Activated T-helper 2 cell treated with anti-CD3 and anti-CD28 coated beads, Interferon-gamma antibody, Interleukin-2, Interleukin-4, amounts not matched to agents 10 μg/mL and 5 μg/mL and 100 μg/mL, durations not matched to agents 14 hours and 24 hours and 36 hours (primary cell): ENCODE data around the gene ERMARD. TPM values are rescaled to one million over a fixed set of nuclear protein-coding genes. Genes with fewer than 3 reads are reported as not detected.

Source experiments
- DNase-seq: peaks from one replicate; pipeline ENCODE4 v3.0.0; 2021; ENCODE audit warnings: low spot score
- H3K27ac Mint-ChIP-seq: one replicate; pipeline ENCODE4 v1.8.0; 2021; ENCODE audit warnings: mixed read lengths
- H3K27me3 Mint-ChIP-seq: one replicate; pipeline ENCODE4 v1.8.0; 2021; ENCODE audit warnings: low read depth, mixed read lengths
- H3K36me3 Mint-ChIP-seq: one replicate; pipeline ENCODE4 v1.8.0; 2021; ENCODE audit warnings: low read depth, mixed read lengths
- H3K4me1 Mint-ChIP-seq: one replicate; pipeline ENCODE4 v1.8.0; 2021; ENCODE audit warnings: low read depth, mixed read lengths
- H3K4me3 Mint-ChIP-seq: one replicate; pipeline ENCODE4 v1.8.0; 2021; ENCODE audit warnings: low read depth, mild to moderate bottlenecking, moderate library complexity, mixed read lengths
- H3K9me3 Mint-ChIP-seq: one replicate; pipeline ENCODE4 v1.8.0; 2021; ENCODE audit warnings: mixed read lengths
- intact Hi-C: fragments of 100-400 bp; cut with micrococcal nuclease; formaldehyde crosslinking; loops from one replicate; pipeline ENCODE4 v1.15.1; 2023
- total RNA-seq: library from RNA; stranded (reverse); gene quantifications from 2 replicates; pipeline ENCODE4 v1.2.3, GENCODE V29; 2022

ERMARD gene
- total RNA-seq, 1 donor from 2014 or later: 25.9 TPM

DNA sequence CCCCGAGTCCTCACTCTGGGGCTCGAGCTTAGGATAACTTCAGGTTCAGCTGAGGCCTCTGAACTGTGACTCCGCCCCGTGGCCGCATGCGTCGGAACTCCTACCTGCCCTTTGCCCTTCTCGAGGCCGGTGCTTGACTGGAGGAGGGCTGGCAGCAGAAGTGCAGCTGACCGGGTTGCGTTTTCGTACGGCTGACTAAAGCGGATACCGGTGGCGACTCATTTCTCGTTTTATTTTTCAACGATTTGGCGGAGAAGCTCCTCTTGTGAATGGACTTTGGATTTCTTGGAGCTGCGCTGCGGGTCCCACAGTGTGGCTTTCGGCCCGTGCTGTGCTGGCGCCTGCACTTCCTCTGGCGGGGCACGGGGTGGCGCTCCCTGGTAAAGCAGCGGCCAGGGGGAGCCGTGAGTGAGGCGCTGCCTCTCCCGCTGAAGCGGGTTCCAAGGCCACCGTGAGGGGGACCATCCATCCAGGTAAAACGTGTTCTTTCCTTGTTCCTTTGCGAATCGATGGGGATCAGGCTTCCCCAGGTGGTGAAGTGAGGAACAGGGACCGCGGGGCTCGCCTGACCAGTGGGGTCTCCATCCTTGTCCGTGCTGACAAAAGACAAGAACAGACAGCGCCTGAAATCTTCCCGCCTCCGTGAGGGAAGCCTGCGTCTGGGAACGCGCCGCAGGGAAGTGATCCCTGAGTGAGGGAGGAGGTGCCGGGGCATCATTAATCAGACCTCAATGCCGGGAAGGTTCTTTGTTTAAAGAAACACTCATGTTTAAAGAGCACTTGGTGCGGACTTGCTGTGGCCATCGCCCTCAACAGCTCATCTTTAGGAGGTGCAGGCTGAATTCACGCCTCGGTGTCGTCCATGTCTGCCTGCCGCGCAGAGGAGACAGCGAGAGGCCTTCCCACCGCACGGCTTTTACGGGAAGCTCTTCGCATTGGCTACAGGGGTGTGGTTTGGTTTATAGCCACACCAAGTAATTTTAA, 38.8 kb downstream of the ERMARD start:
- H3K27me3 Mint-ChIP-seq: peaks cover 16% of the 10 kb centered on the region
- intact Hi-C loops: loop anchor here (1.0 to 2.0 kb wide), 3 partner anchors 39 to 727 kb away; partner anchors contain the start of genes DYNLT2 and ERMARD
- H3K4me3 Mint-ChIP-seq: peak overlapping the region; percentile 78
- H3K27ac Mint-ChIP-seq: peak overlapping the region; percentile 14
- peak; percentile 62 for DNase-seq
- H3K9me3 Mint-ChIP-seq: no peaks in the 10 kb centered on the region
- no peaks in the 10 kb centered on the region for H3K36me3 Mint-ChIP-seq
- H3K4me1 Mint-ChIP-seq: peaks cover 14% of the 10 kb centered on the region

- DNase-seq: no peak
- peaks cover 24% of the 10 kb centered on the region for H3K27me3 Mint-ChIP-seq
- no peak overlapping the region for H3K4me3 Mint-ChIP-seq
- no peaks in the 10 kb centered on the region for H3K36me3 Mint-ChIP-seq
- peaks cover 14% of the 10 kb centered on the region for H3K4me1 Mint-ChIP-seq
- no peak overlapping the region for H3K27ac Mint-ChIP-seq
- H3K9me3 Mint-ChIP-seq: no peaks in the 10 kb centered on the region
- intact Hi-C loops: loop anchor here (2.0 kb wide), 1 partner anchor 501 kb away; no protein-coding TSS in a partner anchor
Measured at GRCh38 chr6:169791721-169792131, 40.3 kb downstream of the ERMARD start.

- no peak overlapping the region for H3K4me3 Mint-ChIP-seq
- intact Hi-C loops: no loop called here
- H3K4me1 Mint-ChIP-seq: peaks cover 14% of the 10 kb centered on the region
- no peak overlapping the region for H3K27ac Mint-ChIP-seq
- DNase-seq: peak; percentile 3
- no peaks in the 10 kb centered on the region for H3K36me3 Mint-ChIP-seq
- H3K9me3 Mint-ChIP-seq: no peaks in the 10 kb centered on the region
- peaks cover 28% of the 10 kb centered on the region for H3K27me3 Mint-ChIP-seq
Measured at GRCh38 chr6:169792306-169793015, 41.0 kb downstream of the ERMARD start.

- Mint-ChIP-seq H3K4me3 (no peak overlapping the region), H3K27ac (no peak overlapping the region), H3K27me3 (peaks cover 36% of the 10 kb centered on the region), H3K4me1 (peaks cover 14% of the 10 kb centered on the region), H3K9me3 (no peaks in the 10 kb centered on the region), H3K36me3 (no peaks in the 10 kb centered on the region)
- no peak for DNase-seq
- intact Hi-C loops: no loop called here
Measured at GRCh38 chr6:169793408-169793807, 42.0 kb downstream of the ERMARD start.

DNA sequence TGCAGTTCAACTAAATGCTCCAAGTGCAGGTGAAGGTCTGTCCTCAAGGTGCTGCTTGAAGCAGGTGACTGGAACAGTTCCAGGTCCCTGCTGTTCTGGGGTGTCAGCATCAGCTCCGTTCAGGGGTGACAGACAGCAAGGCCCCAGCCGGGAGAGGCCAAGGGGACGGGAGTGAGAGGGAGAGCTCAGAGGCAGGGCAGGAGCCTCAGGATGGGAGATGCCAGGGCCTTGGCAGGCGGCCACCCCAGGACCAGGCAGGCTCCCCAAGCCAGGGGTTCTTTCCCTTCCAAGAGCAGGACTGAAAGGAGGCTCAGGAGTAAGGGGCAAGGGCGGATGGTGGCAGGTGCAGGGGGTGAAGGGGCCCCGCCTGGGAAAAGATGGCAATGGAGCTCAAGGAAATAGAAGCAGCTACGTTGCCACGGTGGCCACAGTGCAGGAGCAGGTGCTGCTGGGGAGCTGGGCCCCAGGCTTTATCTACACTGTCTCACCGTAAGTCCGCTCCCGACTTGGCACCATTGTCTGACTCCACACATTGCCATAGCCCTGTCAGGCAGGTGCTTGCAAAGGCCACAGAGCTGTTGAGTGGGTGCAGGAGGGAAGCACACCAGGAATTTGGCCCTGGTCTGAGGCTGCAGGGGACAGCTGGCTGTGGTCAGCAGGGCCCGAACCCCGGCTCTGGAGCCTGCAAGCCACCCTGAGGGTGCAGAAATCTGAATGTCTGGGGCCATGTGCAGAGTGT, 43.1 kb downstream of the ERMARD start:
- H3K27ac Mint-ChIP-seq: no peak overlapping the region
- peaks cover 44% of the 10 kb centered on the region for H3K27me3 Mint-ChIP-seq
- no peak for DNase-seq
- H3K36me3 Mint-ChIP-seq: no peaks in the 10 kb centered on the region
- no peaks in the 10 kb centered on the region for H3K9me3 Mint-ChIP-seq
- intact Hi-C loops: no loop called here
- H3K4me1 Mint-ChIP-seq: peaks cover 14% of the 10 kb centered on the region
- no peak overlapping the region for H3K4me3 Mint-ChIP-seq

DNA sequence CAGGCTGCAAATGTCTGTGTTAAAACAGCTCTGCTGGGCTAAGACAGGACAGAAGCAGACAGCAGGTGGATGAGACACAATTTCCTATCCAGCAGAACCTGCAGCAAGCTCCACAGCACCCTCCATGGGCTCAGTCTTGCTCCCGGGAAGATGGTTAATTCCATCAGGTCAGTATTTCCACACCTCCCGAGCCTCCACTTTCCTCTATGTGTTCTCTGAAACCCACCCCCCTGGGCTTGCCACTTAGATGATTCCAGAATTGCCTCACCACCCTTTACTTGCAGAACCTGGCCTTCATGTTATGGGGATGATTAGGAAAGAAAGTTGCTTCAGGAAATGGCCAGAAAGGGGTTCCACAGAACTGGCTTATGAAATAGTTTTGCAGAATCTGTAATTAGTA, 43.8 kb downstream of the ERMARD start:
- H3K9me3 Mint-ChIP-seq: no peaks in the 10 kb centered on the region
- H3K36me3 Mint-ChIP-seq: no peaks in the 10 kb centered on the region
- intact Hi-C loops: no loop called here
- no peak for DNase-seq
- no peak overlapping the region for H3K27ac Mint-ChIP-seq
- peaks cover 7% of the 10 kb centered on the region for H3K4me1 Mint-ChIP-seq
- peaks cover 46% of the 10 kb centered on the region for H3K27me3 Mint-ChIP-seq
- H3K4me3 Mint-ChIP-seq: no peak overlapping the region

- no peak overlapping the region for H3K27ac Mint-ChIP-seq
Measured at GRCh38 chr6:169798764-169799473, 47.5 kb downstream of the ERMARD start.

DNA sequence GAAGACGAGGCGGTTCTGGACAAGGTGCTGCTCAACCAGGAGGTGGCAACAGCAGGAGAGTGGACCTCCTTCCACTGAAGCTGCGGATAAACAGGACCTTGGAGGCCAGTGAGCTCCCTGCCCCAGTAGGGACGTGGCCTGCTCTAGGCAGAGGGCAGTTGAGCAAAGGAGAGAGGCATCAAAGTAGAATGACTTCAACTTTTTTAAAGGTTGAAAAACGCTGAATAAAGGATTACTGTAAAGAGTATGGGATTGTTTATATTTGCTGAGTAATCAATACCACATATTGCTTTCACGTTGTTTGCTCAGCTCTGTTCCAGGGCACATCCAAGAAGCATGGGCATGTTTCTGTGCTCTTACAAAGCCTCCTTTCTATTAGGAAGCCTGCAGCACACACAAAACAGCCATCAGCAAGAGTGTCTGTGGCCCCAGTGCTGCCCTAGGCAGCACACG, 48.1 kb downstream of the ERMARD start:
- Mint-ChIP-seq H3K4me1 (peaks cover 20% of the 10 kb centered on the region), H3K27ac (no peak overlapping the region), H3K4me3 (no peak overlapping the region), H3K27me3 (peaks cover 46% of the 10 kb centered on the region), H3K36me3 (no peaks in the 10 kb centered on the region), H3K9me3 (no peaks in the 10 kb centered on the region)
- DNase-seq: no peak
- intact Hi-C loops: no loop called here

More at GRCh38 chr6:169798764-169799473, 47.5 kb downstream of the ERMARD start:
- H3K27me3 Mint-ChIP-seq: peaks cover 40% of the 10 kb centered on the region
- intact Hi-C loops: no loop called here
- no peak overlapping the region for H3K4me3 Mint-ChIP-seq
- no peaks in the 10 kb centered on the region for H3K9me3 Mint-ChIP-seq
- DNase-seq: no peak
- peaks cover 14% of the 10 kb centered on the region for H3K4me1 Mint-ChIP-seq
- H3K36me3 Mint-ChIP-seq: no peaks in the 10 kb centered on the region

- peaks cover 25% of the 10 kb centered on the region for H3K4me1 Mint-ChIP-seq
- DNase-seq: no peak
- no peak overlapping the region for H3K27ac Mint-ChIP-seq
- H3K4me3 Mint-ChIP-seq: no peak overlapping the region
- H3K36me3 Mint-ChIP-seq: no peaks in the 10 kb centered on the region
- H3K27me3 Mint-ChIP-seq: peaks cover 51% of the 10 kb centered on the region
- intact Hi-C loops: loop anchor here (10.0 kb wide), 1 partner anchor 285 kb away; no protein-coding TSS in a partner anchor
- no peaks in the 10 kb centered on the region for H3K9me3 Mint-ChIP-seq
Measured at GRCh38 chr6:169800116-169800667, 48.8 kb downstream of the ERMARD start.

GRCh38 chr6:169800668-169801395, 49.4 kb downstream of the ERMARD start:
- Mint-ChIP-seq H3K27me3 (peaks cover 56% of the 10 kb centered on the region), H3K36me3 (no peaks in the 10 kb centered on the region), H3K27ac (no peak overlapping the region), H3K4me1 (peaks cover 31% of the 10 kb centered on the region), H3K9me3 (no peaks in the 10 kb centered on the region), H3K4me3 (no peak overlapping the region)
- no peak for DNase-seq
- intact Hi-C loops: loop anchor here (10.0 kb wide), 1 partner anchor 284 kb away; no protein-coding TSS in a partner anchor
